Measurements from ENCODE around the gene ASB16. TPM values are rescaled to one million over a fixed set of nuclear protein-coding genes. Genes with fewer than 3 reads are reported as not detected.

The ASB16 gene
- total and polyA plus RNA-seq, 9 of the 15 experiments (the other 6 are each of a cell fraction or from before 2014, with no cell fraction given) = 0.03 to 0.07 TPM; not detected in 7

DNA sequence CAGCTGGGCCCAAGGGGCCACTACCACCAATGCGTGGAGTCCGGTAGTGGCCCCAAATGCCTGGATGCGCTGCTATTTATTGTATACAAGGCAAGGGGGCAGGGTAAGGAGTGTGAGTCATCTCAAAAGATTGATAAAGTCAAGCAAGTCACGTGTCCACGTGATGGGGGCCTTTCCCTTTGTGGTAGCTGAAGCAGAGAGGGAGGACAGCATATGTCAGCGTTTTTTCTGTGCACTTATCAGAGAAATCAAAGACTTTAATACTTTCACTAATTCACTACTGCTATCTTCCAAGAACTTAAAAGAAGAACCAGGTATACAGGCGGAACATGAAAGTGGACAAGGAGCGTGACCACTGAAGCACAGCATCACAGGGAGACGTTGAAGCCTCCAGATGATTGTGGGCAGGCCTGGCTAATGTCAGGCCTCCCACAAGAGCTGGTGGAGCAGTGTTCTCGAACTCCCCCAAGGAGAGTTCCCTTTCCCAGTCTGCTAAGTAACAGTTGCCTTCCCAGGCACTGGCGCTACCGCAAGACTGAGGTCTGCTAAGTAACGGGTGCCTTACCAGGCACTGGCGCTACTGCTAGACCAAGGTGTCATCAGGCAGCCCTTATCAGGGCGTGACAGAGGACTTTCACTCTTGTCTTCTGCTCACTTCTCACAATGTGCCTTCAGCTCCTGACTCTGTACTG is 10.8 kb upstream of the ASB16 start (continued):
- TF ChIP-seq, protein P1, sequence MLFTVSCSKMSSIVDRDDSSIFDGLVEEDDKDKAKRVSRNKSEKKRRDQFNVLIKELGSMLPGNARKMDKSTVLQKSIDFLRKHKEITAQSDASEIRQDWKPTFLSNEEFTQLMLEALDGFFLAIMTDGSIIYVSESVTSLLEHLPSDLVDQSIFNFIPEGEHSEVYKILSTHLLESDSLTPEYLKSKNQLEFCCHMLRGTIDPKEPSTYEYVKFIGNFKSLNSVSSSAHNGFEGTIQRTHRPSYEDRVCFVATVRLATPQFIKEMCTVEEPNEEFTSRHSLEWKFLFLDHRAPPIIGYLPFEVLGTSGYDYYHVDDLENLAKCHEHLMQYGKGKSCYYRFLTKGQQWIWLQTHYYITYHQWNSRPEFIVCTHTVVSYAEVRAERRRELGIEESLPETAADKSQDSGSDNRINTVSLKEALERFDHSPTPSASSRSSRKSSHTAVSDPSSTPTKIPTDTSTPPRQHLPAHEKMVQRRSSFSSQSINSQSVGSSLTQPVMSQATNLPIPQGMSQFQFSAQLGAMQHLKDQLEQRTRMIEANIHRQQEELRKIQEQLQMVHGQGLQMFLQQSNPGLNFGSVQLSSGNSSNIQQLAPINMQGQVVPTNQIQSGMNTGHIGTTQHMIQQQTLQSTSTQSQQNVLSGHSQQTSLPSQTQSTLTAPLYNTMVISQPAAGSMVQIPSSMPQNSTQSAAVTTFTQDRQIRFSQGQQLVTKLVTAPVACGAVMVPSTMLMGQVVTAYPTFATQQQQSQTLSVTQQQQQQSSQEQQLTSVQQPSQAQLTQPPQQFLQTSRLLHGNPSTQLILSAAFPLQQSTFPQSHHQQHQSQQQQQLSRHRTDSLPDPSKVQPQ (CRISPR knock-in tag; IDR thresholded peaks at IDR 0.05; ENCODE audit: borderline replicate concordance) = 0 out of 2 replicates have a peak, but pooled peaks have one; percentile 51
- peak; percentile 78 for TF ChIP-seq CTBP1 (IDR thresholded peaks at IDR 0.05; ENCODE audit: borderline replicate concordance)
- TF ChIP-seq, protein P2, sequence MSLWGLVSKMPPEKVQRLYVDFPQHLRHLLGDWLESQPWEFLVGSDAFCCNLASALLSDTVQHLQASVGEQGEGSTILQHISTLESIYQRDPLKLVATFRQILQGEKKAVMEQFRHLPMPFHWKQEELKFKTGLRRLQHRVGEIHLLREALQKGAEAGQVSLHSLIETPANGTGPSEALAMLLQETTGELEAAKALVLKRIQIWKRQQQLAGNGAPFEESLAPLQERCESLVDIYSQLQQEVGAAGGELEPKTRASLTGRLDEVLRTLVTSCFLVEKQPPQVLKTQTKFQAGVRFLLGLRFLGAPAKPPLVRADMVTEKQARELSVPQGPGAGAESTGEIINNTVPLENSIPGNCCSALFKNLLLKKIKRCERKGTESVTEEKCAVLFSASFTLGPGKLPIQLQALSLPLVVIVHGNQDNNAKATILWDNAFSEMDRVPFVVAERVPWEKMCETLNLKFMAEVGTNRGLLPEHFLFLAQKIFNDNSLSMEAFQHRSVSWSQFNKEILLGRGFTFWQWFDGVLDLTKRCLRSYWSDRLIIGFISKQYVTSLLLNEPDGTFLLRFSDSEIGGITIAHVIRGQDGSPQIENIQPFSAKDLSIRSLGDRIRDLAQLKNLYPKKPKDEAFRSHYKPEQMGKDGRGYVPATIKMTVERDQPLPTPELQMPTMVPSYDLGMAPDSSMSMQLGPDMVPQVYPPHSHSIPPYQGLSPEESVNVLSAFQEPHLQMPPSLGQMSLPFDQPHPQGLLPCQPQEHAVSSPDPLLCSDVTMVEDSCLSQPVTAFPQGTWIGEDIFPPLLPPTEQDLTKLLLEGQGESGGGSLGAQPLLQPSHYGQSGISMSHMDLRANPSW (CRISPR knock-in tag; IDR thresholded peaks at IDR 0.05) = no peak
- peak; percentile 85 for TF ChIP-seq CBFA2T3 (IDR thresholded peaks at IDR 0.05)
- TF ChIP-seq ZNF263 (CRISPR knock-in tag; IDR thresholded peaks at IDR 0.05; ENCODE audit: borderline replicate concordance) = no peak
- TF ChIP-seq, protein P3, sequence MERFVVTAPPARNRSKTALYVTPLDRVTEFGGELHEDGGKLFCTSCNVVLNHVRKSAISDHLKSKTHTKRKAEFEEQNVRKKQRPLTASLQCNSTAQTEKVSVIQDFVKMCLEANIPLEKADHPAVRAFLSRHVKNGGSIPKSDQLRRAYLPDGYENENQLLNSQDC (CRISPR knock-in tag; IDR thresholded peaks at IDR 0.05) = no peak
- TF ChIP-seq MCM7 (IDR thresholded peaks at IDR 0.05) = no peak
- TF ChIP-seq, protein P4, sequence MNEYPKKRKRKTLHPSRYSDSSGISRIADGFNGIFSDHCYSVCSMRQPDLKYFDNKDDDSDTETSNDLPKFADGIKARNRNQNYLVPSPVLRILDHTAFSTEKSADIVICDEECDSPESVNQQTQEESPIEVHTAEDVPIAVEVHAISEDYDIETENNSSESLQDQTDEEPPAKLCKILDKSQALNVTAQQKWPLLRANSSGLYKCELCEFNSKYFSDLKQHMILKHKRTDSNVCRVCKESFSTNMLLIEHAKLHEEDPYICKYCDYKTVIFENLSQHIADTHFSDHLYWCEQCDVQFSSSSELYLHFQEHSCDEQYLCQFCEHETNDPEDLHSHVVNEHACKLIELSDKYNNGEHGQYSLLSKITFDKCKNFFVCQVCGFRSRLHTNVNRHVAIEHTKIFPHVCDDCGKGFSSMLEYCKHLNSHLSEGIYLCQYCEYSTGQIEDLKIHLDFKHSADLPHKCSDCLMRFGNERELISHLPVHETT (CRISPR knock-in tag; conservative IDR thresholded peaks at IDR 0.05 in 1 of 2, IDR thresholded peaks at IDR 0.05 in 1 of 2) = no peak; a peak in 1 of 4 replicates
- TF ChIP-seq, protein P5, sequence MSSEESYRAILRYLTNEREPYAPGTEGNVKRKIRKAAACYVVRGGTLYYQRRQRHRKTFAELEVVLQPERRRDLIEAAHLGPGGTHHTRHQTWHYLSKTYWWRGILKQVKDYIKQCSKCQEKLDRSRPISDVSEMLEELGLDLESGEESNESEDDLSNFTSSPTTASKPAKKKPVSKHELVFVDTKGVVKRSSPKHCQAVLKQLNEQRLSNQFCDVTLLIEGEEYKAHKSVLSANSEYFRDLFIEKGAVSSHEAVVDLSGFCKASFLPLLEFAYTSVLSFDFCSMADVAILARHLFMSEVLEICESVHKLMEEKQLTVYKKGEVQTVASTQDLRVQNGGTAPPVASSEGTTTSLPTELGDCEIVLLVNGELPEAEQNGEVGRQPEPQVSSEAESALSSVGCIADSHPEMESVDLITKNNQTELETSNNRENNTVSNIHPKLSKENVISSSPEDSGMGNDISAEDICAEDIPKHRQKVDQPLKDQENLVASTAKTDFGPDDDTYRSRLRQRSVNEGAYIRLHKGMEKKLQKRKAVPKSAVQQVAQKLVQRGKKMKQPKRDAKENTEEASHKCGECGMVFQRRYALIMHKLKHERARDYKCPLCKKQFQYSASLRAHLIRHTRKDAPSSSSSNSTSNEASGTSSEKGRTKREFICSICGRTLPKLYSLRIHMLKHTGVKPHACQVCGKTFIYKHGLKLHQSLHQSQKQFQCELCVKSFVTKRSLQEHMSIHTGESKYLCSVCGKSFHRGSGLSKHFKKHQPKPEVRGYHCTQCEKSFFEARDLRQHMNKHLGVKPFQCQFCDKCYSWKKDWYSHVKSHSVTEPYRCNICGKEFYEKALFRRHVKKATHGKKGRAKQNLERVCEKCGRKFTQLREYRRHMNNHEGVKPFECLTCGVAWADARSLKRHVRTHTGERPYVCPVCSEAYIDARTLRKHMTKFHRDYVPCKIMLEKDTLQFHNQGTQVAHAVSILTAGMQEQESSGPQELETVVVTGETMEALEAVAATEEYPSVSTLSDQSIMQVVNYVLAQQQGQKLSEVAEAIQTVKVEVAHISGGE (CRISPR knock-in tag; IDR thresholded peaks at IDR 0.05) = peak in 1 of 3 experiments; percentile 43; a peak in 1 of 6 replicates
- no peak for TF ChIP-seq HNRNPUL1 (IDR thresholded peaks at IDR 0.05; ENCODE audit: low read length)
- no peak for TF ChIP-seq TAF1 (IDR thresholded peaks at IDR 0.05; ENCODE audit: control insufficient read depth, extremely low read depth, insufficient read depth, low read length, severe bottlenecking)
- TF ChIP-seq ELF2 (CRISPR knock-in tag; IDR thresholded peaks at IDR 0.05) = no peak
- TF ChIP-seq PHB2 (IDR thresholded peaks at IDR 0.05; ENCODE audit: low read depth) = no peak
- peak; percentile 84 for TF ChIP-seq TAF9B (IDR thresholded peaks at IDR 0.05; ENCODE audit: partially characterized antibody)
- no peak for TF ChIP-seq ARID2 (IDR thresholded peaks at IDR 0.05)
- no peak; the same call in none of the 2 replicates for TF ChIP-seq SMAD4 (CRISPR knock-in tag; conservative IDR thresholded peaks at IDR 0.05)
